Measurements from ENCODE around the gene DNAJC25. TPM values are rescaled to one million over a fixed set of nuclear protein-coding genes. Genes with fewer than 3 reads are reported as not detected.

DNAJC25 gene
- total and polyA plus RNA-seq, 2 of the 13 experiments (the other 11 are each of a cell fraction or from before 2014, with no cell fraction given) = 5.7 to 10.2 TPM

- Histone ChIP-seq H3K27me3 (ENCODE audit: control insufficient read depth in 1 of 2, insufficient read depth in 2 of 2, low read length in 2 of 2) (no peaks in the 10 kb centered on the region), H3K9ac (ENCODE audit: insufficient read depth, low read depth, low read length) (no peak overlapping the region), H2AFZ (ENCODE audit: low read length) (no peak overlapping the region), H3K4me3 (replicated peaks in 1 of 3; ENCODE audit: insufficient read depth in 1 of 3, low read depth in 2 of 3, low read length in 3 of 3) (no peak overlapping the region), H3K27ac (ENCODE audit: extremely low read length, insufficient read depth, low read length) (no peak overlapping the region), H4K20me1 (ENCODE audit: insufficient read depth, low read length) (no peaks in the 10 kb centered on the region), H3K79me2 (ENCODE audit: insufficient read depth, low read length) (no peaks in the 10 kb centered on the region), H3K4me1 (ENCODE audit: insufficient read depth, low read length) (peaks cover 20% of the 10 kb centered on the region), H3K9me3 (ENCODE audit: low read length) (no peaks in the 10 kb centered on the region), H3K36me3 (replicated peaks in 1 of 2; ENCODE audit: control insufficient read depth in 1 of 2, insufficient read depth in 2 of 2, low read length in 2 of 2) (peaks cover 1 to 37% of the 10 kb centered on the region in 2 experiments; a peak in 3 of 5 replicates), H3K4me2 (ENCODE audit: low read depth, low read length) (no peak overlapping the region)
- BruUV-seq (replicated peaks) = no TSS peak
- ChIA-PET POLR2A (interaction anchor here (1.4 kb wide), 1 partner anchor 48 kb away, joined by 5 read pairs; no protein-coding TSS in a partner anchor), CTCF (ENCODE audit: low intra/inter-chr PET ratio, low total read pairs) (no interaction called here)
- FAIRE-seq = no peak
- ATAC-seq = no peak
- in situ Hi-C loops (cut with HindIII; ENCODE audit: extremely low pct_ligation_motif_present, low pct_unique_long_range_greater_than_20kb) = no loop called here
- no peak for DNase-seq (ENCODE audit: low spot score)
- 88% methylated on average over 1 of the region's 1 CpG for WGBS (ENCODE audit: low lambda C conversion rate)
- intact Hi-C loops (cut with micrococcal nuclease; ENCODE audit: unreplicated experiment) = no loop called here
- TF ChIP-seq ZNF121 (CRISPR knock-in tag; IDR thresholded peaks at IDR 0.05) = peak; percentile 62; the same call in 1 of the 2 replicates
- TF ChIP-seq ZNF556 (CRISPR knock-in tag; IDR thresholded peaks at IDR 0.05; ENCODE audit: borderline replicate concordance) = no peak
- TF ChIP-seq FOSL2 (CRISPR knock-in tag; IDR thresholded peaks at IDR 0.05) = peak; percentile 41; the same call in 1 of the 2 replicates
- no peak for TF ChIP-seq ZMAT5 (CRISPR knock-in tag; IDR thresholded peaks at IDR 0.05; ENCODE audit: borderline replicate concordance, low read depth)
Observed at GRCh38 chr9:111645806-111646205, 14.7 kb downstream of the DNAJC25 start.

- Histone ChIP-seq H3K4me3 (replicated peaks in 1 of 3; ENCODE audit: insufficient read depth in 1 of 3, low read depth in 2 of 3, low read length in 3 of 3) (no peak overlapping the region), H3K9ac (ENCODE audit: insufficient read depth, low read depth, low read length) (no peak overlapping the region), H4K20me1 (ENCODE audit: insufficient read depth, low read length) (no peaks in the 10 kb centered on the region), H3K4me1 (ENCODE audit: insufficient read depth, low read length) (peaks cover 20% of the 10 kb centered on the region), H3K9me3 (ENCODE audit: low read length) (no peaks in the 10 kb centered on the region), H3K36me3 (replicated peaks in 1 of 2; ENCODE audit: control insufficient read depth in 1 of 2, insufficient read depth in 2 of 2, low read length in 2 of 2) (peaks cover 1 to 37% of the 10 kb centered on the region in 2 experiments; a peak in 3 of 5 replicates), H3K4me2 (ENCODE audit: low read depth, low read length) (no peak overlapping the region), H3K27ac (ENCODE audit: extremely low read length, insufficient read depth, low read length) (no peak overlapping the region), H2AFZ (ENCODE audit: low read length) (no peak overlapping the region), H3K79me2 (ENCODE audit: insufficient read depth, low read length) (no peaks in the 10 kb centered on the region), H3K27me3 (ENCODE audit: control insufficient read depth in 1 of 2, insufficient read depth in 2 of 2, low read length in 2 of 2) (no peaks in the 10 kb centered on the region)
- CTCF ChIA-PET (ENCODE audit: low intra/inter-chr PET ratio, low total read pairs) = no interaction called here
- TF ChIP-seq ZNF275 (CRISPR knock-in tag; IDR thresholded peaks at IDR 0.05; ENCODE audit: borderline replicate concordance) = no peak
- TF ChIP-seq TAF15 (IDR thresholded peaks at IDR 0.05; ENCODE audit: low read depth, low read length, poor library complexity, severe bottlenecking) = no peak
- TF ChIP-seq SMYD3 (CRISPR knock-in tag; IDR thresholded peaks at IDR 0.05) = no peak
- no peak for TF ChIP-seq SAFB2 (CRISPR knock-in tag; IDR thresholded peaks at IDR 0.05; ENCODE audit: borderline replicate concordance, low read depth)
- no peak for TF ChIP-seq HNRNPL (IDR thresholded peaks at IDR 0.05; ENCODE audit: low read depth, low read length)
- TF ChIP-seq PCBP2 (optimal IDR thresholded peaks at IDR 0.05; ENCODE audit: low read depth, low read length, poor library complexity, severe bottlenecking) = no peak
- no peak for TF ChIP-seq ZNF839 (CRISPR knock-in tag; IDR thresholded peaks at IDR 0.05; ENCODE audit: borderline replicate concordance)
- in situ Hi-C loops (cut with HindIII; ENCODE audit: extremely low pct_ligation_motif_present, low pct_unique_long_range_greater_than_20kb) = no loop called here
- DNase-seq (ENCODE audit: low spot score) (no peak), ATAC-seq (no peak), FAIRE-seq (no peak)
- BruUV-seq (replicated peaks) = no TSS peak
- POLR2A ChIA-PET = no interaction called here
- intact Hi-C loops (cut with micrococcal nuclease; ENCODE audit: unreplicated experiment) = no loop called here
- 76% methylated on average over 2 of the region's 2 CpGs for WGBS (ENCODE audit: low lambda C conversion rate)
Observed at GRCh38 chr9:111646417-111646816, 15.3 kb downstream of the DNAJC25 start.

Measured in HepG2 (cell line).